CD4-positive, alpha-beta T cell treated with Interleukin-1 beta for 1 hour (primary cell): ENCODE measurements around the gene RSAD1.
"Not testable (repeated sequence)": the region's sequence is repeated elsewhere in the genome, so short reads cannot be mapped to it uniquely, and the experiment has no call there.

ENCODE experiments used
- DNase-seq, 2 donors: peaks; one replicate each; pipeline ENCODE4 v3.0.0-alpha.2; 2020 to 2022

RSAD1 gene

GRCh38 chr17:50473901-50474300 is 4.8 kb upstream of the RSAD1 start:
- no peak for DNase-seq

- DNase-seq, result no peak
These were observed 4.1 kb upstream of the RSAD1 start for GRCh38 chr17:50474523-50474922.

GRCh38 chr17:50475362-50475761 is 3.3 kb upstream of the RSAD1 start:
- no peak for DNase-seq

- not testable (repeated sequence) for DNase-seq
These were observed 2.7 kb upstream of the RSAD1 start for GRCh38 chr17:50475775-50476544.

GRCh38 chr17:50476545-50477315 is 1.9 kb upstream of the RSAD1 start:
- DNase-seq, result no peak

- DNase-seq, result no peak
These were observed 684 bp upstream of the RSAD1 start for GRCh38 chr17:50477976-50478375.

- peak; percentile 72 to 79 for DNase-seq
These were observed 972 bp downstream of the RSAD1 start for GRCh38 chr17:50479522-50480141.

- DNase-seq, result no peak
These were observed 1.6 kb downstream of the RSAD1 start for GRCh38 chr17:50480142-50480764.

GRCh38 chr17:50480854-50481490 is 2.3 kb downstream of the RSAD1 start:
- DNase-seq, result no peak

- no peak for DNase-seq
These were observed 3.0 kb downstream of the RSAD1 start for GRCh38 chr17:50481648-50482047.

GRCh38 chr17:50482110-50482509 is 3.5 kb downstream of the RSAD1 start:
- DNase-seq, result no peak

GRCh38 chr17:50482516-50482915 is 3.9 kb downstream of the RSAD1 start:
- DNase-seq, result peak; percentile 75 to 78

GRCh38 chr17:50483266-50483665 is 4.6 kb downstream of the RSAD1 start:
- DNase-seq, result no peak

- no peak for DNase-seq
These were observed 5.9 kb downstream of the RSAD1 start for GRCh38 chr17:50484386-50485155.

GRCh38 chr17:50487213-50488096 is 8.8 kb downstream of the RSAD1 start:
- DNase-seq, result no peak

- no peak for DNase-seq
These were observed 10.2 kb downstream of the RSAD1 start for GRCh38 chr17:50488880-50489279.

- DNase-seq, result no peak
These were observed 12.8 kb downstream of the RSAD1 start for GRCh38 chr17:50491505-50491904.

GRCh38 chr17:50492214-50492613 is 13.6 kb downstream of the RSAD1 start:
- no peak for DNase-seq

GRCh38 chr17:50493744-50494143 is 15.1 kb downstream of the RSAD1 start:
- DNase-seq, result no peak

GRCh38 chr17:50495217-50495823 is 16.7 kb downstream of the RSAD1 start:
- no peak for DNase-seq

- no peak for DNase-seq
These were observed 17.3 kb downstream of the RSAD1 start for GRCh38 chr17:50495918-50496317.
